ENCODE measurements around the gene MAS1L.

MAS1L gene

DNA sequence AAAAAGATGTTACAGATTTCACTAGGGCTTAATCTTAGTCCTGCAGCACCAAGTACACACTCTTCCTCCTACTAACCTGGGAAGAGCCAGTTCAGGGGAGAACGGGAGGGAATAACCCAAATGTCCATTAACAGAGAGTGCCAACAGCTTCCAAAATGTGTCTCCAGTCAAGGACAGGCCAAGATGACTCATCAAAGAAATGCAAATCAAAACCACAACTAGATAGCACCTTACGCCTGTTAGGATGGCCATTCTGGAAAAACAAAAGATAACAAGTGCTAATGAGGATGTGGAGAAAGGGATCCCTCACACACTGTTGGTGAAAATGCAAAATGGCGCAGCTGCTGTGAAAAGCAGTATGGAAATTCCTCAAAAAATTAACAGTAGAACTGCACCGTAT, 3.8 kb upstream of the MAS1L start:
- Histone ChIP-seq H2BK15ac (ENCODE audit: low read length) (no peak overlapping the region), H3K4me2 (ENCODE audit: insufficient read depth, low read length, poor library complexity, severe bottlenecking) (no peak overlapping the region)
- no CpG with 5 or more reads among the region's 4 CpGs for WGBS, 2 donors (ENCODE audit: extremely low coverage in 2 of 2, insufficient read length in 2 of 2, insufficient replicate concordance in 1 of 2)

DNA sequence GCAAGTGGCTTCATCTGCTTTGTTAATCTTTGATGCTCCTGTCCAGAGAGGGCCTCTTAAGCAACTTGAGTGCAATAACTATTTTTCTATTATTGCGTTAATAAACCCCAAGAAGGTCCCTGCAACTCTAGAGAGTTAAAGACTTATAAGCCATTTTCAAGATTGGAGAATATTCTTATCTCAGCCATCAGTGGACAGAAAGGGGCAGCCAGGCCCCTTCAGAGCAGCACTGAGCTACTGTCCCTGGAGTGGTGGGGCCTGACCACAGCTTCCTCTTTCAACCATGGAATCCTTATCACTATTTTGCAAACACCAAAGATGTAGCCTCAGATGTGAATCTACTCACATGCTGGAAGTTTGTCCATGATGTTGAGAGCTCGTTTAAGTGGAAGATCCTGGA, 2.8 kb upstream of the MAS1L start:
- no peak overlapping the region for H2AFZ ChIP-seq (ENCODE audit: low read length)
- H3K27ac ChIP-seq (replicated peaks; ENCODE audit: low read length): no peak overlapping the region
- H3K27me3 ChIP-seq (ENCODE audit: control insufficient read depth in 3 of 3, insufficient read depth in 3 of 3, low read depth in 1 of 3, low read length in 3 of 3): no peaks in the 10 kb centered on the region
- no peaks in the 10 kb centered on the region for H3K4me1 ChIP-seq (ENCODE audit: control insufficient read depth in 2 of 2, insufficient read depth in 1 of 2, low read depth in 1 of 2, low read length in 2 of 2)
- H2AK5ac ChIP-seq (ENCODE audit: low read depth, low read length): no peak overlapping the region
- no peak overlapping the region for H2BK15ac ChIP-seq (ENCODE audit: low read length)
- no peak overlapping the region for H3K4ac ChIP-seq (ENCODE audit: low read length)
- H2BK120ac ChIP-seq (ENCODE audit: low read depth, low read length): no peak overlapping the region
- no peak overlapping the region for H2BK5ac ChIP-seq (ENCODE audit: low read length)
- no peak overlapping the region for H3K14ac ChIP-seq (ENCODE audit: low read length)
- WGBS, 2 donors (ENCODE audit: extremely low coverage in 2 of 2, insufficient read length in 2 of 2, insufficient replicate concordance in 1 of 2): no CpG with 5 or more reads among the region's 2 CpGs
- peaks cover 0 to 1% of the 10 kb centered on the region in 2 donors for H3K9me3 ChIP-seq (replicated peaks in 1 of 2; ENCODE audit: control insufficient read depth in 2 of 2, insufficient read depth in 1 of 2, low read depth in 1 of 2, low read length in 2 of 2)
- H3K9ac ChIP-seq (ENCODE audit: low read depth, low read length, poor library complexity): no peak overlapping the region
- H3K18ac ChIP-seq (ENCODE audit: low read length): no peak overlapping the region
- no peak overlapping the region for H3K4me3 ChIP-seq (ENCODE audit: low read length in 2 of 2)
- DNase-seq (ENCODE audit: low spot score): no peak
- no peaks in the 10 kb centered on the region for H3K79me1 ChIP-seq (ENCODE audit: low read depth, low read length)
- no peaks in the 10 kb centered on the region for H3K36me3 ChIP-seq (replicated peaks in 1 of 2; ENCODE audit: control insufficient read depth in 2 of 2, insufficient read depth in 2 of 2, low read length in 2 of 2)
- no peak overlapping the region for H3K23ac ChIP-seq (ENCODE audit: low read depth, low read length, poor library complexity)
- no peak overlapping the region for H4K91ac ChIP-seq (ENCODE audit: low read depth, low read length, poor library complexity)
- H3K4me2 ChIP-seq (ENCODE audit: insufficient read depth, low read length, poor library complexity, severe bottlenecking): no peak overlapping the region
- H2BK12ac ChIP-seq (ENCODE audit: low read length): no peak overlapping the region
- H4K8ac ChIP-seq (ENCODE audit: low read depth, low read length): no peak overlapping the region

More for the DNA sequence above, 3.8 kb upstream of the MAS1L start:
- Histone ChIP-seq H3K79me1 (ENCODE audit: low read depth, low read length) (no peaks in the 10 kb centered on the region), H3K18ac (ENCODE audit: low read length) (no peak overlapping the region), H3K27me3 (ENCODE audit: control insufficient read depth in 3 of 3, insufficient read depth in 3 of 3, low read depth in 1 of 3, low read length in 3 of 3) (no peaks in the 10 kb centered on the region), H2AK5ac (ENCODE audit: low read depth, low read length) (no peak overlapping the region), H2BK120ac (ENCODE audit: low read depth, low read length) (no peak overlapping the region), H3K4me1 (ENCODE audit: control insufficient read depth in 2 of 2, insufficient read depth in 1 of 2, low read depth in 1 of 2, low read length in 2 of 2) (no peaks in the 10 kb centered on the region), H3K27ac (replicated peaks; ENCODE audit: low read length) (no peak overlapping the region), H4K8ac (ENCODE audit: low read depth, low read length) (no peak overlapping the region), H3K4me3 (ENCODE audit: low read length in 2 of 2) (no peak overlapping the region), H3K36me3 (replicated peaks in 1 of 2; ENCODE audit: control insufficient read depth in 2 of 2, insufficient read depth in 2 of 2, low read length in 2 of 2) (no peaks in the 10 kb centered on the region), H3K14ac (ENCODE audit: low read length) (no peak overlapping the region), H3K9ac (ENCODE audit: low read depth, low read length, poor library complexity) (no peak overlapping the region), H3K4ac (ENCODE audit: low read length) (no peak overlapping the region), H2BK12ac (ENCODE audit: low read length) (no peak overlapping the region), H4K91ac (ENCODE audit: low read depth, low read length, poor library complexity) (no peak overlapping the region), H2BK5ac (ENCODE audit: low read length) (no peak overlapping the region), H3K9me3 (replicated peaks in 1 of 2; ENCODE audit: control insufficient read depth in 2 of 2, insufficient read depth in 1 of 2, low read depth in 1 of 2, low read length in 2 of 2) (peaks cover 0 to 1% of the 10 kb centered on the region in 2 donors), H2AFZ (ENCODE audit: low read length) (no peak overlapping the region), H3K23ac (ENCODE audit: low read depth, low read length, poor library complexity) (no peak overlapping the region)
- no peak for DNase-seq (ENCODE audit: low spot score)

DNA sequence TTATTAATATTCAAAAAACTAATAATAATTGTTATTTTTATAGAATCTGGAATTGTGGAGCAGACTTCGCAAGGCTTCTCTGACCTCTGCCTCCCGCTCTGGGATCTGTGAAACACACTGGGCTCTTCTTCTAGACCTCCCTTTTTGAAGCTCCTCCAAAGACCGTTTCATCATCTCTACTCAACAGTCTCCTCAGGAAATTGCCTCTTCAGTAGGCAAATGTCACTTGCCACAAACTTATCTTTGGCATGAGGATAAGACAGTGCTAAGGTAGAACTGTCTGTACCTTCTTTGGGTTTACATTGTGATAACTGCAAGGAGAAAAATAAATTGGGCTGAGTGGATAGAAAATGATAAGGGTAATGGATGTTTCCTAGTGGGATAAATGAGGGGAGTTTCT, 2.3 kb upstream of the MAS1L start:
- Histone ChIP-seq H2BK5ac (ENCODE audit: low read length) (no peak overlapping the region), H3K36me3 (replicated peaks in 1 of 2; ENCODE audit: control insufficient read depth in 2 of 2, insufficient read depth in 2 of 2, low read length in 2 of 2) (no peaks in the 10 kb centered on the region), H3K4ac (ENCODE audit: low read length) (no peak overlapping the region), H3K4me3 (ENCODE audit: low read length in 2 of 2) (no peak overlapping the region), H3K18ac (ENCODE audit: low read length) (no peak overlapping the region), H2BK120ac (ENCODE audit: low read depth, low read length) (no peak overlapping the region), H4K91ac (ENCODE audit: low read depth, low read length, poor library complexity) (no peak overlapping the region), H3K23ac (ENCODE audit: low read depth, low read length, poor library complexity) (no peak overlapping the region), H2BK12ac (ENCODE audit: low read length) (no peak overlapping the region), H2AK5ac (ENCODE audit: low read depth, low read length) (no peak overlapping the region), H4K8ac (ENCODE audit: low read depth, low read length) (no peak overlapping the region), H3K14ac (ENCODE audit: low read length) (no peak overlapping the region), H3K4me2 (ENCODE audit: insufficient read depth, low read length, poor library complexity, severe bottlenecking) (no peak overlapping the region), H3K27me3 (ENCODE audit: control insufficient read depth in 3 of 3, insufficient read depth in 3 of 3, low read depth in 1 of 3, low read length in 3 of 3) (no peaks in the 10 kb centered on the region), H3K79me1 (ENCODE audit: low read depth, low read length) (no peaks in the 10 kb centered on the region), H3K4me1 (ENCODE audit: control insufficient read depth in 2 of 2, insufficient read depth in 1 of 2, low read depth in 1 of 2, low read length in 2 of 2) (no peaks in the 10 kb centered on the region), H3K27ac (replicated peaks; ENCODE audit: low read length) (no peak overlapping the region), H3K9me3 (replicated peaks in 1 of 2; ENCODE audit: control insufficient read depth in 2 of 2, insufficient read depth in 1 of 2, low read depth in 1 of 2, low read length in 2 of 2) (peaks cover 0 to 1% of the 10 kb centered on the region in 2 donors), H3K9ac (ENCODE audit: low read depth, low read length, poor library complexity) (no peak overlapping the region), H2BK15ac (ENCODE audit: low read length) (no peak overlapping the region), H2AFZ (ENCODE audit: low read length) (no peak overlapping the region)
- no peak for DNase-seq (ENCODE audit: low spot score)
- WGBS, 2 donors (ENCODE audit: extremely low coverage in 2 of 2, insufficient read length in 2 of 2, insufficient replicate concordance in 1 of 2): no CpG with 5 or more reads among the region's 3 CpGs

DNA sequence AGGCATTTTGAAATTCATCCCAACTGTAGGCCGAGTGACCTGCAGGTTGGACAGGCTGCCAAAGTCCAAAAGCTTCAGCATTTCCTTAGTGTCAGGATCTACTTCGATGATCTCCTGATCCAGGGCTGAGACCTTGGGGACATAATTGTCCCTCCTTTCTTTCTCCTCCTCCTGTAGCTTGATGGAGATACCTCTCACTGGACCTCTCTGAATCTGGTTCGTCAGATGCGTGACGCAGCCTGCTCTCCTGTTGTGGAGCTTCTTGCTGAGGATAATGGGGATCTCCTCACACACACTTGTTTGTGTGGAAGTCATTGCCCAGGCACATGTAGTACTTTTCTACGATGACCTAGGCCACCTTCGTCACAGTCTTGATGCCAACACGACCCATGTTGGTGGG, 1.5 kb upstream of the MAS1L start:
- Histone ChIP-seq H3K4me2 (ENCODE audit: insufficient read depth, low read length, poor library complexity, severe bottlenecking) (no peak overlapping the region), H2BK5ac (ENCODE audit: low read length) (no peak overlapping the region), H3K18ac (ENCODE audit: low read length) (no peak overlapping the region), H3K14ac (ENCODE audit: low read length) (no peak overlapping the region), H3K79me1 (ENCODE audit: low read depth, low read length) (no peaks in the 10 kb centered on the region), H4K8ac (ENCODE audit: low read depth, low read length) (no peak overlapping the region), H2BK12ac (ENCODE audit: low read length) (no peak overlapping the region), H3K4me3 (ENCODE audit: low read length in 2 of 2) (no peak overlapping the region), H2BK15ac (ENCODE audit: low read length) (no peak overlapping the region), H3K9me3 (replicated peaks in 1 of 2; ENCODE audit: control insufficient read depth in 2 of 2, insufficient read depth in 1 of 2, low read depth in 1 of 2, low read length in 2 of 2) (peaks cover 0 to 1% of the 10 kb centered on the region in 2 donors), H4K91ac (ENCODE audit: low read depth, low read length, poor library complexity) (no peak overlapping the region), H3K36me3 (replicated peaks in 1 of 2; ENCODE audit: control insufficient read depth in 2 of 2, insufficient read depth in 2 of 2, low read length in 2 of 2) (no peaks in the 10 kb centered on the region), H3K27ac (replicated peaks; ENCODE audit: low read length) (no peak overlapping the region), H3K23ac (ENCODE audit: low read depth, low read length, poor library complexity) (no peak overlapping the region), H3K4me1 (ENCODE audit: control insufficient read depth in 2 of 2, insufficient read depth in 1 of 2, low read depth in 1 of 2, low read length in 2 of 2) (no peaks in the 10 kb centered on the region), H2AFZ (ENCODE audit: low read length) (no peak overlapping the region), H3K27me3 (ENCODE audit: control insufficient read depth in 3 of 3, insufficient read depth in 3 of 3, low read depth in 1 of 3, low read length in 3 of 3) (no peaks in the 10 kb centered on the region), H2AK5ac (ENCODE audit: low read depth, low read length) (no peak overlapping the region), H3K9ac (ENCODE audit: low read depth, low read length, poor library complexity) (no peak overlapping the region), H3K4ac (ENCODE audit: low read length) (no peak overlapping the region), H2BK120ac (ENCODE audit: low read depth, low read length) (no peak overlapping the region)
- no CpG with 5 or more reads among the region's 8 CpGs for WGBS, 2 donors (ENCODE audit: extremely low coverage in 2 of 2, insufficient read length in 2 of 2, insufficient replicate concordance in 1 of 2)
- DNase-seq (ENCODE audit: low spot score): no peak

Measured in neuronal stem cell (in vitro differentiated cells).